HCT116 (cell line): Measurements from ENCODE around the gene TCERG1L.

Source experiments
- CTCF ChIP-seq, 3 experiments: fragments of 200-600 bp in 1 of 3; sonication (generic) in 1 of 3; IDR thresholded peaks in 2 of 3; conservative IDR thresholded peaks in 1 of 3; 2 replicates each; pipeline ENCODE4 v1.5.1; 2012 to 2017; ENCODE audit warnings: low read depth in 2 of 3, low read length in 2 of 3, antibody characterized with exemption in 1 of 3, borderline replicate concordance in 1 of 3, control low read depth in 1 of 3, mild to moderate bottlenecking in 1 of 3, mixed read lengths in 1 of 3, mixed run types in 1 of 3, moderate library complexity in 1 of 3; ENCODE audit not compliant: insufficient read depth in 1 of 3
- EZH2 ChIP-seq: fragments of 200-600 bp; sonication (generic); IDR thresholded peaks from 2 replicates; pipeline ENCODE4 v1.6.1; 2017; ENCODE audit warnings: antibody characterized with exemption, mixed run types
- POLR2A ChIP-seq: IDR thresholded peaks from 2 replicates; pipeline ENCODE4 v1.7.0; 2011; ENCODE audit warnings: borderline replicate concordance; ENCODE audit not compliant: insufficient read depth, insufficient read length; ENCODE audit errors: extremely low read depth
- REST ChIP-seq: IDR thresholded peaks from 2 replicates; pipeline ENCODE4 v1.6.1; 2012; ENCODE audit warnings: low read depth
- SIN3A ChIP-seq: IDR thresholded peaks from 2 replicates; pipeline ENCODE4 v1.6.1; 2012; ENCODE audit warnings: low read depth
- ZNF274 ChIP-seq: fragments of 200-500 bp; sonication (Bioruptor generic); IDR thresholded peaks from 2 replicates; pipeline ENCODE4 v1.6.1; 2014; ENCODE audit warnings: mild to moderate bottlenecking, low read depth, low read length, inconsistent platforms

GRCh38 chr10:131271195-131271880 is 40.2 kb downstream of the TCERG1L start:
- no peak for TF ChIP-seq CTCF (IDR thresholded peaks at IDR 0.05 in 2 of 3, conservative IDR thresholded peaks at IDR 0.05 in 1 of 3; ENCODE audit: borderline replicate concordance in 1 of 3, insufficient read depth in 1 of 3, low read depth in 2 of 3, low read length in 2 of 3)
- no peak for TF ChIP-seq POLR2A
- no peak for TF ChIP-seq EZH2
- no peak for TF ChIP-seq REST
- no peak for TF ChIP-seq SIN3A
- TF ChIP-seq ZNF274 = no peak
